ENCODE results near the gene STXBP2. TPM values are rescaled to one million over a fixed set of nuclear protein-coding genes. Genes with fewer than 3 reads are reported as not detected.

STXBP2 gene
- total RNA-seq, 4 donors from 2014 or later: 44.7 to 76.6 (median 55.2) TPM

- Histone ChIP-seq H3K9me3 (no peaks in the 10 kb centered on the region), H3K4me1 (peaks cover 4 to 17% (median 6%) of the 10 kb centered on the region in 3 donors), H3K27ac (no peak overlapping the region), H3K36me3 (peaks cover 5 to 36% (median 10%) of the 10 kb centered on the region in 3 donors), H3K27me3 (peaks cover 0 to 23% (median 0%) of the 10 kb centered on the region in 4 donors), H3K4me3 (no peak overlapping the region)
- intact Hi-C loops (cut with DNase I): loop anchor here (10.0 kb wide), 1 partner anchor 109 kb away; no protein-coding TSS in a partner anchor
- DNase-seq: no peak
- 42 to 53% methylated on average over 14 to 17 of the region's 19 CpGs for WGBS, 2 donors
- TF ChIP-seq, protein P1, sequence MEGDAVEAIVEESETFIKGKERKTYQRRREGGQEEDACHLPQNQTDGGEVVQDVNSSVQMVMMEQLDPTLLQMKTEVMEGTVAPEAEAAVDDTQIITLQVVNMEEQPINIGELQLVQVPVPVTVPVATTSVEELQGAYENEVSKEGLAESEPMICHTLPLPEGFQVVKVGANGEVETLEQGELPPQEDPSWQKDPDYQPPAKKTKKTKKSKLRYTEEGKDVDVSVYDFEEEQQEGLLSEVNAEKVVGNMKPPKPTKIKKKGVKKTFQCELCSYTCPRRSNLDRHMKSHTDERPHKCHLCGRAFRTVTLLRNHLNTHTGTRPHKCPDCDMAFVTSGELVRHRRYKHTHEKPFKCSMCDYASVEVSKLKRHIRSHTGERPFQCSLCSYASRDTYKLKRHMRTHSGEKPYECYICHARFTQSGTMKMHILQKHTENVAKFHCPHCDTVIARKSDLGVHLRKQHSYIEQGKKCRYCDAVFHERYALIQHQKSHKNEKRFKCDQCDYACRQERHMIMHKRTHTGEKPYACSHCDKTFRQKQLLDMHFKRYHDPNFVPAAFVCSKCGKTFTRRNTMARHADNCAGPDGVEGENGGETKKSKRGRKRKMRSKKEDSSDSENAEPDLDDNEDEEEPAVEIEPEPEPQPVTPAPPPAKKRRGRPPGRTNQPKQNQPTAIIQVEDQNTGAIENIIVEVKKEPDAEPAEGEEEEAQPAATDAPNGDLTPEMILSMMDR (IDR thresholded peaks at IDR 0.05): no peak
- TF ChIP-seq POLR2A (IDR thresholded peaks at IDR 0.05): no peak
These were observed 48.9 kb downstream of the STXBP2 start for GRCh38 chr19:7685546-7686445.

GRCh38 chr19:7687177-7687576 is 50.3 kb downstream of the STXBP2 start:
- intact Hi-C loops (cut with DNase I): loop anchor here (10.0 kb wide), 1 partner anchor 108 kb away; no protein-coding TSS in a partner anchor
- no peak for DNase-seq
- WGBS, 2 donors: 86 to 88% methylated on average over 7 to 10 of the region's 12 CpGs
- TF ChIP-seq POLR2A (IDR thresholded peaks at IDR 0.05): no peak
- TF ChIP-seq, protein P1 (IDR thresholded peaks at IDR 0.05): no peak
- peaks cover 0 to 6% (median 2%) of the 10 kb centered on the region in 3 donors for H3K4me1 ChIP-seq
- H3K27ac ChIP-seq: no peak overlapping the region
- peaks cover 5 to 34% (median 10%) of the 10 kb centered on the region in 3 donors for H3K36me3 ChIP-seq
- peaks cover 0 to 27% (median 0%) of the 10 kb centered on the region in 4 donors for H3K27me3 ChIP-seq
- H3K4me3 ChIP-seq: no peak overlapping the region
- no peaks in the 10 kb centered on the region for H3K9me3 ChIP-seq

DNA sequence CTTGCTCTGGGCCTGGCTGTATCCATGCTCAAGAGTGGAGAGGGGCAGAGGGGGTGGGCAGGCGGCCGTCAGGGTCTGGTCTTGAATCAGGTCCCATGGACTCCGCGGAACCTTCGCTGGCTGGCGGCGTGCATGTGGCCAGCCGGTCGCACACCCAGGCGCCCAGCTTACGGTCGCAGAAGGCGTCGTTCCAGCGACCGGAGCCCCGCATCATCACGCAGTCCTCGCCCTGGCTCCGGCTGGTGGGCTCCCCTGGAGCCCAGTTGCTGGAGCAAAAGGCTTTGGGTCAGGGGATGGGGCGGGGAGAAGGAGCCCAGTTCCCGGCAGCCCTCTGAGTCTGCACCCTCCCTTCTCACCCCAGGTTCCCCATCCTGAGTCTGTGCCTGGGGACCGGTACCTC is 52.3 kb downstream of the STXBP2 start:
- Histone ChIP-seq H3K9me3 (no peaks in the 10 kb centered on the region), H3K27ac (no peak overlapping the region), H3K27me3 (peaks cover 0 to 27% (median 0%) of the 10 kb centered on the region in 4 donors), H3K4me1 (no peaks in the 10 kb centered on the region), H3K4me3 (no peak overlapping the region), H3K36me3 (peaks cover 0 to 14% (median 0%) of the 10 kb centered on the region in 3 donors)
- WGBS, 2 donors: 45 to 51% methylated on average over 3 to 15 of the region's 23 CpGs
- no peak for DNase-seq
- intact Hi-C loops (cut with DNase I): loop anchor here (10.0 kb wide), 1 partner anchor 106 kb away; no protein-coding TSS in a partner anchor
- TF ChIP-seq POLR2A (IDR thresholded peaks at IDR 0.05): no peak
- TF ChIP-seq, protein P1 (IDR thresholded peaks at IDR 0.05): no peak

- TF ChIP-seq, protein P1 (IDR thresholded peaks at IDR 0.05): no peak
- no peak for TF ChIP-seq POLR2A (IDR thresholded peaks at IDR 0.05)
- H3K27ac ChIP-seq: no peak overlapping the region
- peaks cover 0 to 33% (median 0%) of the 10 kb centered on the region in 4 donors for H3K27me3 ChIP-seq
- intact Hi-C loops (cut with DNase I): no loop called here
- H3K9me3 ChIP-seq: no peaks in the 10 kb centered on the region
- H3K4me3 ChIP-seq: no peak overlapping the region
- no peaks in the 10 kb centered on the region for H3K36me3 ChIP-seq
- DNase-seq: no peak
- no peaks in the 10 kb centered on the region for H3K4me1 ChIP-seq
- 83 to 87% methylated on average over 8 of the region's 8 CpGs for WGBS, 2 donors
These were observed 53.9 kb downstream of the STXBP2 start for GRCh38 chr19:7690779-7691258.

DNA sequence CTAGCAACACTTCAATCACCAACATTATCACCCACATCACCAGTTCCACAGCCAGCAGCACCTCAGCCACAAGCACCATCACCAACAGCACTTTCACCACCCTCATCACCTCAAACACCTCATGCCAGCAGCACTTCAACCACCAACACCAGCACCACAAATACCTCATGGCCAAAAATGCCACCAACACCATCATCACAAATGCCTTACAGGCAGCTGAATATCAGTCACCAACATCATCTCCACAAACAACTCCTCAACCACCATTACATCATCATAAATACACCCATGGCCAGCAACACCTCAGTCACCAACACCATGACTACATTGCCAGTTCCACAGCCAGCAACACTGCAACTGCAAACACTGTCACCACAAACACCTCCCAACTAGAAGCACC is 54.6 kb downstream of the STXBP2 start:
- Histone ChIP-seq H3K27ac (no peak overlapping the region), H3K36me3 (no peaks in the 10 kb centered on the region), H3K27me3 (peaks cover 0 to 33% (median 0%) of the 10 kb centered on the region in 4 donors), H3K4me1 (no peaks in the 10 kb centered on the region), H3K4me3 (no peak overlapping the region), H3K9me3 (no peaks in the 10 kb centered on the region)
- intact Hi-C loops (cut with DNase I): no loop called here
- no peak for DNase-seq
- no peak for TF ChIP-seq POLR2A (IDR thresholded peaks at IDR 0.05)
- TF ChIP-seq, protein P1 (IDR thresholded peaks at IDR 0.05): no peak

All from esophagus squamous epithelium (tissue), 5 donors.